GM12878 (cell line): ENCODE data around the gene AQP7. TPM values are rescaled to one million over a fixed set of nuclear protein-coding genes. Genes with fewer than 3 reads are reported as not detected.

ENCODE experiments used
- ATAC-seq: fragments of 200-7000 bp; cut with Tn5 transposase; 3 replicates; pipeline ENCODE4 v1.9.1; 2020; ENCODE audit warnings: mild to moderate bottlenecking, moderate library complexity
- BruUV-seq: library from RNA; stranded (reverse); fragments of 400-500 nt; replicated peaks from 2 replicates; lab custom pipeline; 2021; lab: Mats Ljungman, UMichigan
- CTCF ChIA-PET: fragments of 300-600 bp; sonication (Branson Sonifier 250); formaldehyde crosslinking; extraction: SDS; loops from one replicate; lab custom pipeline; 2021; ENCODE audit warnings: inconsistent platforms; lab: Yijun Ruan, JAX
- POLR2A ChIA-PET: fragments of 350-600 bp; formaldehyde crosslinking; extraction: SDS; loops from one replicate; lab custom pipeline; 2021; ENCODE audit warnings: inconsistent platforms; lab: Charles Lee
- RAD21 ChIA-PET: fragments of 300-600 bp; sonication (Branson Sonifier 250); formaldehyde crosslinking; loops from one replicate; lab custom pipeline; 2023; ENCODE audit warnings: antibody characterized with exemption; ENCODE audit not compliant: unreplicated experiment; lab: Charles Lee
- SMC1A ChIA-PET: fragments of 300-600 bp; sonication (Branson Sonifier 250); formaldehyde crosslinking; loops from one replicate; lab custom pipeline; 2023; ENCODE audit not compliant: unreplicated experiment, uncharacterized antibody; lab: Charles Lee
- DNase-seq: peaks from one replicate; pipeline ENCODE4 v3.0.0-alpha.2; 2011; ENCODE audit warnings: low read depth, low spot score
- FAIRE-seq: peaks from 3 replicates; lab custom pipeline; 2011; peaks lifted over from hg19 to GRCh38; lab: Jason Lieb, UNC
- H2AFZ ChIP-seq: 2 replicates; pipeline ENCODE4 v1.6.0; 2011; ENCODE audit warnings: low read depth, low read length, control low read depth; ENCODE audit not compliant: control insufficient read depth
- H3K27ac ChIP-seq: 2 replicates; pipeline ENCODE4 v1.5.1; 2011; ENCODE audit warnings: control low read depth; ENCODE audit not compliant: control insufficient read depth, insufficient read depth
- H3K27me3 ChIP-seq, 2 experiments: replicated peaks in 1 of 2; 2 replicates each; pipeline versions ENCODE4 v1.6.0 to v1.6.1; 2011; ENCODE audit warnings: low read length in 1 of 2; ENCODE audit not compliant: control insufficient read depth in 2 of 2, insufficient read depth in 2 of 2
- H3K36me3 ChIP-seq, 2 experiments: 2 replicates each; pipeline ENCODE4 v1.5.1; 2011; ENCODE audit warnings: low read length in 1 of 2; ENCODE audit not compliant: control insufficient read depth in 2 of 2, insufficient read depth in 2 of 2
- H3K4me1 ChIP-seq: 2 replicates; pipeline ENCODE4 v1.6.1; 2011; ENCODE audit warnings: mild to moderate bottlenecking, low read length, moderate library complexity, mixed read lengths; ENCODE audit not compliant: control insufficient read depth, insufficient read depth
- H3K4me2 ChIP-seq: 2 replicates; pipeline ENCODE4 v1.6.0; 2011; ENCODE audit warnings: control low read depth; ENCODE audit not compliant: control insufficient read depth, insufficient read depth
- H3K4me3 ChIP-seq: fragments of 200-600 bp; sonication (generic); 2 replicates; pipeline ENCODE4 v1.5.1; 2016
- H3K79me2 ChIP-seq: 2 replicates; pipeline ENCODE4 v1.6.0; 2011; ENCODE audit warnings: low read length; ENCODE audit not compliant: control insufficient read depth, insufficient read depth
- H3K9ac ChIP-seq: 2 replicates; pipeline ENCODE4 v1.8.0; 2011; ENCODE audit warnings: low read length, control low read depth, mixed read lengths; ENCODE audit not compliant: control insufficient read depth, insufficient read depth
- H3K9me3 ChIP-seq: replicated peaks from 3 replicates; pipeline ENCODE4 v1.5.1; 2011; ENCODE audit warnings: mild to moderate bottlenecking, low read length; ENCODE audit not compliant: control insufficient read depth, insufficient read depth
- H4K20me1 ChIP-seq: 2 replicates; pipeline ENCODE4 v1.6.0; 2011; ENCODE audit not compliant: control insufficient read depth, insufficient read depth
- ETV6 ChIP-seq, 2 experiments: fragments of 450-650 bp in 1 of 2; IDR thresholded peaks in 1 of 2; conservative IDR thresholded peaks in 1 of 2; 2 replicates each; pipeline ENCODE4 v1.6.1; 2014; ENCODE audit warnings: antibody characterized with exemption in 1 of 2, borderline replicate concordance in 1 of 2, low read depth in 1 of 2, mild to moderate bottlenecking in 1 of 2, moderate library complexity in 1 of 2
- HCFC1 ChIP-seq: fragments of 150-350 bp; IDR thresholded peaks from 2 replicates; pipeline ENCODE4 v1.6.1; 2014; ENCODE audit warnings: low read length
- MAX ChIP-seq: IDR thresholded peaks from 2 replicates; pipeline ENCODE4 v1.6.1; 2012; ENCODE audit warnings: low read depth, low read length, improper control_type of control experiment
- MYB ChIP-seq: fragments of 150-350 bp; IDR thresholded peaks from 2 replicates; pipeline ENCODE4 v1.6.1; 2014; ENCODE audit warnings: mild to moderate bottlenecking, low read depth, low read length, borderline replicate concordance
- NBN ChIP-seq: fragments of 450-650 bp; IDR thresholded peaks from 2 replicates; pipeline ENCODE4 v1.6.1; 2016
- NR2F1 ChIP-seq: fragments of 450-650 bp; conservative IDR thresholded peaks from 2 replicates; pipeline ENCODE4 v1.6.1; 2017; ENCODE audit warnings: mild to moderate bottlenecking
- RAD21 ChIP-seq: IDR thresholded peaks from 2 replicates; pipeline ENCODE4 v1.6.1; 2011; ENCODE audit warnings: mild to moderate bottlenecking, low read depth, low read length, moderate library complexity; ENCODE audit not compliant: insufficient read depth
- SREBF1 ChIP-seq: IDR thresholded peaks from 2 replicates; pipeline ENCODE4 v1.6.1; 2012; ENCODE audit warnings: mild to moderate bottlenecking, low read length
- SRF ChIP-seq, 2 experiments: IDR thresholded peaks; 2 replicates each; pipeline ENCODE4 v1.6.1; 2011; ENCODE audit warnings: low read depth in 2 of 2, low read length in 2 of 2, mild to moderate bottlenecking in 1 of 2, moderate library complexity in 1 of 2
- WGBS: methylation state at CpG from one replicate; pipeline ENCODE4 v1.1.6; 2016; ENCODE audit warnings: low lambda C conversion rate; ENCODE audit not compliant: insufficient replicate concordance, insufficient coverage; ENCODE audit errors: missing lambda C conversion rate; 5-methylcytosine and 5-hydroxymethylcytosine counted together
- in situ Hi-C: fragments of 300-500 bp; cut with MboI; formaldehyde crosslinking; loops from 9 replicates; pipeline ENCODE4 v1.14.3; 2018; ENCODE audit warnings: mixed read lengths
- intact Hi-C: fragments of 100-400 bp; cut with micrococcal nuclease; formaldehyde crosslinking; loops from one replicate; pipeline ENCODE4 v1.14.2; 2022; ENCODE audit not compliant: unreplicated experiment
- polyA plus RNA-seq, 11 experiments: library from polyadenylated mRNA; depleted of rRNA in 4 of 11; unstranded in 6 of 11; stranded (reverse) in 5 of 11; fragments of >200 nt; fragmentation: Nextera tagmentation in 4 of 11; fragmentation: Illumina TruSeq in 1 of 11; extraction: Ambion mirVana in 4 of 11; extraction: Trizol in 1 of 11; gene quantifications; 1 replicate in 1 of 11; 2 replicates in 10 of 11; pipeline versions ENCODE4 v1.2.1 to v1.2.3, GENCODE V29; 2011 to 2016; ENCODE audit warnings: inconsistent platforms in 2 of 11, missing spikeins in 2 of 11, low read depth in 1 of 11
- total RNA-seq, 4 experiments: library from RNA; depleted of rRNA in 3 of 4; stranded (reverse); fragments of >200 nt in 3 of 4; fragmentation: Illumina TruSeq in 1 of 4; extraction: Trizol in 1 of 4; gene quantifications; 2 replicates each; pipeline versions ENCODE4 v1.2.1 to v1.2.3, GENCODE V29; 2013 to 2021

The AQP7 gene
- total and polyA plus RNA-seq, 10 of the 15 experiments (the other 5 are each of a cell fraction or from before 2014, with no cell fraction given) = 0.04 to 0.18 (median 0.04) TPM; not detected in 7

DNA sequence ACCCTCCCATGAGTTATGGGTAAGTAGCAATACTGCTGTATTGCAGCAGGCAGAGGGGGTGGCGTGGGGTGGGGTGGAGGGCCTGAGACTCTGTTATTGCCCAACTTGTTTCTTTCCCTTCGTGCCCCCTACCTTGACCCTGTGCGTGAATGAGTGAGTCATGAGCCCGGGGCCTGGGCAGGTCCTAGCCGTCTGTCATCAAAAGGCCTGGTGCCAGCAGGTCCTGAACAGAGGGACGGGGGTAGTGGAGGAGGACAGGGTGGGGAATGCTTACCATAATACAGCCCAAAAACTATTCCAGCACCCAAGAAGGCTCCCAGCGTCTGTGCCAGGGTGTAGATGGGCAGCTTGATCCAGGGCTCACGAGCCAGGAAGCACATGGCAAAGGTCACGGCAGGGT, 40.7 kb upstream of the AQP7 start:
- H3K4me2 ChIP-seq = no peak overlapping the region
- H4K20me1 ChIP-seq = no peaks in the 10 kb centered on the region
- no peak overlapping the region for H3K4me3 ChIP-seq
- no TSS peak for BruUV-seq
- 64% methylated on average over 9 of the region's 9 CpGs for WGBS
- no peaks in the 10 kb centered on the region for H3K36me3 ChIP-seq
- ATAC-seq (no peak), FAIRE-seq (no peak), DNase-seq (no peak)
- in situ Hi-C loops = no loop called here
- POLR2A ChIA-PET = no interaction called here
- no peak overlapping the region for H3K9ac ChIP-seq
- SMC1A ChIA-PET = no interaction called here
- intact Hi-C loops = no loop called here
- H3K27ac ChIP-seq = no peak overlapping the region
- TF ChIP-seq HCFC1 = no peak
- TF ChIP-seq ETV6 (conservative IDR thresholded peaks at IDR 0.05 in 1 of 2, IDR thresholded peaks at IDR 0.05 in 1 of 2; ENCODE audit: borderline replicate concordance in 1 of 2, low read depth in 1 of 2) = no peak
- no peak for TF ChIP-seq MYB
- no peak for TF ChIP-seq NR2F1
- no peak for TF ChIP-seq RAD21
- no peak for TF ChIP-seq MAX
- TF ChIP-seq NBN = no peak
- TF ChIP-seq SREBF1 = no peak
- no peak for TF ChIP-seq SRF (IDR thresholded peaks at IDR 0.05; ENCODE audit: low read depth in 2 of 2, low read length in 2 of 2)
- H3K9me3 ChIP-seq = no peaks in the 10 kb centered on the region
- RAD21 ChIA-PET = no interaction called here
- CTCF ChIA-PET = interaction anchor here (2.0 to 4.0 kb wide), 3 partner anchors 10 to 28 kb away, joined by 5 to 35 read pairs (median 7); no protein-coding TSS in a partner anchor
- H3K4me1 ChIP-seq = peaks cover 28% of the 10 kb centered on the region
- peaks cover 0 to 5% of the 10 kb centered on the region in 2 experiments; a peak in 2 of 4 replicates for H3K27me3 ChIP-seq
- H3K79me2 ChIP-seq = no peaks in the 10 kb centered on the region
- no peak overlapping the region for H2AFZ ChIP-seq
